Measurements from ENCODE around the gene SRM.
A peak's percentile ranks its signal among the peaks of the same experiment; 100 is the strongest.
"Not testable (repeated sequence)": the region's sequence is repeated elsewhere in the genome, so short reads cannot be mapped to it uniquely, and the experiment has no call there.

SRM gene

DNA sequence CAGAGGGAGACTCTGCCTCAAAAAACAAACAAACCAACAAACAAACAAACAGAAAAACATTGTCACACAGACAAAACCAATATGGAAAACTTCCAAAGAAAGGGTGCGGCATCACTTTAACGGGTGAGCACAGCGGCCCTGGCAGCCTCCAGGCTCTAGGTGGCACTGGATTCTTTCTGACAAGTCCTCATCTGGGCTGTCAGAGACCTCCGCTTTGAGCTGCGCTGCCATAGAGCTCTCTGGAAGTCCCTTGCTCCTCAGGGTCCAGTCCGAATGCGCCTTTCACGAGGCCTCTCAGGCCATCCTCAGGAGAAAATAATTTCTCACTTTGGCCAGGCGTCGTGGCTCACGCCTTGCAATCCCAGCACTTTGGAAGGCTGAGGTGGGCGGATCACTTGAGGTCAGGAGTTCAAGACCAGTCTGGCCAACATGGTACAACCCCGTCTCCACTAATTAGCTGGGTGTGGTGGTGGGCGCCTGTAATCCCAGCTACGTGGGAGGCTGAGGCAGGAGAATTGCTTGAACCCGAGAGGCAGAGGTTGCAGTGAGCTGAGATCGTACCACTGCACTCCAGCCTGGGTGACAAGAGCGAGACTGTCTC is 4.2 kb upstream of the SRM start:
- ATAC-seq: not testable (repeated sequence)

DNA sequence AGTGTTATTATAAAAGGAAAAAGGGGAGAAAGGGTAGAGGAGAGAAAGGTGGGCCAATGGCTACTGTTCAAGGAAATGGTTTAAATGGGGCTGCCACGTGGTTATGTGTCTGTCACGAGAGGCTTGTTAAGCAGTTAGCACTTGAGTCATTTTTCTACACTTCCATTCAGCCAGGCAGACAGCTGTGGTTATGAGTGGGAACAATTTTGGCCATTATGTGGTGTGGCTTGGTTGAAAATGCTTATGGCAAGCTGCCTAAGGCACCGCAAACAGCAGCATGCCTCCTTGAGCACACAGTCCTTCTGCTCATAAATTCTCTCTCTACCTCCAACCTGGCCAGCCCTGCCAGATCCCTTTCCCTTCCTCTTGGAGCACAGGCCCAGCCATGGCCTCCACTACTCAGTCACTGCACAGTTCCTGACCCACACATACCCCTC is 3.2 kb upstream of the SRM start:
- ATAC-seq: peak in 1 of 2 donors; percentile 10

DNA sequence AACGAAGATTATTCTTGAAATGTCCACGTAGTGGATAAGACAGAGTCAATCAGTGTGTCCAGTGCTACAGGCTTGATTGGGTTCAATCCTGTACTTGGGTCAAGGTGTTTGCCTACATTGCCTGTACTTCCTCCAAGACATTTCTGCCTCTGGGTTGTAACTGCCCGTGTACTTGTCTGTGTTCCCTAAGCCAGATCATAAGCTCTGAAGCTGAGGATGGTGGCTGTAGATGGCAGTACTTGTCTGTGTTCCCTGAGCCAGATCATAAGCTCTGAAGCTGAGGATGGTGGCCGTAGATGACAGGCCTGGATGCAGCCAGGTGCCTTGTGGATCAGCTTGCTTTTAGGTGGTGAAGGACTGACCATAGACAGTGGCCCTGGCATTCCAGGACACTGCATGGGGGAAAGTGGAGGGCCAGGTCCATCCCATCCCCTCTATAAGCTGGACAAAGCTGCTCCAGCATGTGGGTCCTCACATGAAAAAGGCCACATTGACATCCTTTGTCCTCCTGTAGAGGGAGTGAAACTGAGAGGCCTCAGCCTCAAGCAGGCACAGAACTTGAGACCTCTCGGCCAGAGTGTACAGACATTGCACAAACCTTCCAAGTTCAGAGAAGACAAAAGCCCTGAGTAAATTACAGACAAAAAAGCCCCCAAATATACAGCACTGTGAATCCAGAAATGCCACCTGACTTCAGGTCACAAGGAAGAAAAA is 2.0 kb upstream of the SRM start:
- no peak for ATAC-seq

DNA sequence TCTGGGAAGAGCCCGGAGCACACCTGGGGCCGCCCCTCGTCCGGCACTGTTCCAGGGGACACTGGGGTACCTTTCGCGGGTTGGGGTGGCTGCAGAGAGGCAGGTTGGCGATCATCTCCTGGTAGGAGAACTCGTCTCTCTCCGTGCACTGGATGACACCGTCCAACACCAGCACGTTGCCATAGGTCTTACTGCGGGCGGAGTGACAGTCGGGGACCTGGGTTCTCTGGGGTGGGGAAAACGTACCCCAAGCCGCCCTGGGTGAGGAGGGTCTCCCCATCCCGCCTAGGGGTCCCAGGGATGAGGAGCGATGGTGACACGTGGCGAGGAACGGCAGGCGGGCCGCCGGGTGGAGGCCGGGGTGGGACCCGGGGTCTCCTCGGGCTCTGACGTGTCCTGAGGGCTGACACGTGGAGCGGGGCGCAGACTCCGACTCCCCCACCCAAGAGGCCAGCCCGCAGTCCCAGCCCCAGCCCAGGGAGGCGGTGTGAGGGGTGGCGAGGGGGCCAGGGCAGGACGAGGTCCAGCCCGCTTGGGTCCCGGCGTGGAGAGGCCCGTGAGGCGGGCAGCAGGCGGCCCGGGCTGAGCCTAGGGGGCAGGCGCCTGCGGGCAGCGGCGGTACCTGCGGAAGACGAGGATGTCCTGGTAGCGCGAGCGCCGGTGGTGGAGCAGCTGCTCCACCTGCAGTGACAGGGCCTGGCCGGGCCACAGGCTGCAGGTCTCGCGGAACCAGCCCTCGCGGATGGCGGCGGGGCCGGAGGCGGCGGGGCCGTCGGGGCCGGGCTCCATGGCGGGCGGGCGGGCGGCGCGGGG is 457 bp downstream of the SRM start:
- peak; percentile 1 to 8 for ATAC-seq

DNA sequence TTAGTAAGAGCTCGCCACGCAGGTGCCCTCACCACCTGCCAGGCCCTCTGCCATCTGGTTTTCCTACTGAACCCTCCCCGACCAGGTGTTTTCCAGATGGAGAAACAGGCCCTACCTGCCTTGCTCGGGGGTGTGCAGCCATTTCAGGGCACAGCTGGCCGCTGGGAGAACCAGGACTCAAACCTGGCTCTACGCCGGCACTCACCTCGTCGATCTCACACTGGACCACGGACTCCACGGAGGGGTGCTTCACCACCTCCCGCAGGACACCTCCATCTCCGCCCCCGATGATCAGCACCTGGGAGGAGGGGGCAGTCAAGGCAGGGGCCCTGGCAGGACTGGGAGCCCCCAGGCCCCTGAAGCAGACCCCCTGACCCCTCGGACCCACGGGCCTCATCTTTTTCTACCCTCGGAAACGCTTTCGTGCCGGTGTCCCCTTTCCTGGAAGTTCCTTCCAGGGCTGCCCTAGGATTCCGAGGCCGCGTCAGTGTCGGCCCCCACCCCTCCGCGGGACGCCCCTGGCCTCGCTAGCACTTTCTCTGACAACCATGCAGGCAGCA is 1.1 kb downstream of the SRM start:
- ATAC-seq: no peak

DNA sequence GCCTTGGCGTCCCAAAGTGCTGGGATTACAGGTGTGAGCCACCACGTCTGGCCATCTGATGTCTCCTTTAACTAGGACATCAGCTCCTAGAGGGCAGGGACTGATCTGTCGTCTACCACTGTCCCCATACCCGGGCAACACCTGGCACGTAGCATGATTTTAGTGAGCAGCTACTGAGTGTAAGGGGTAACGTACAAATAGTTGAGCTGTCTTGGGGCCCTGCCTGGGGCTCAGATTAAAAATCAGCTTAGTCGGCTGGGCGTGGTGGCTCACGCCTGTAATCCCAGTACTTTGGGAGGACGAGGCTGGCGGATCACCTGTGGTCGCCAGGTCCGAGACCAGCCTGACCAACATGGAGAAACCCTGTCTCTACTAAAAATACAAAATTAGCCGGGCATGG is 1.8 kb downstream of the SRM start:
- no peak for ATAC-seq

DNA sequence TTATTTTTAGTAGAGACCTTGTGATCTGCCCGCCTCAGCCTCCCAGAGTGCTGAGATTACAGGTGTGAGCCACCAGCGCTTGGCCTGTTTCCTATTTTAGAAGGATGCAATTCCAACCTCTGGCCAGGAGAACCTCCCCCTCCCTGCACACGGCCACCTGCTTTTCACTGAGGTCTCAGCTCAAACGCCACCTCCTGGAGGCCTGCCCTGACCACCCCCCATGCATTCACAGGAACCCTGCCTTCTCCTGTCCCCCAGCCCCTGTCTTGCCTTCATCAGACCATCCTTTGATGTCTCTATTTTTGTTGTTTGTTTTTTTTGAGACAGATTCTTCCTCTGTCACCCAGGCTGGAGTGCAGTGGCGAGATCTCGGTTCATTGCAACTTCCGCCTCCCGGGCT is 2.3 kb downstream of the SRM start:
- ATAC-seq: no peak

DNA sequence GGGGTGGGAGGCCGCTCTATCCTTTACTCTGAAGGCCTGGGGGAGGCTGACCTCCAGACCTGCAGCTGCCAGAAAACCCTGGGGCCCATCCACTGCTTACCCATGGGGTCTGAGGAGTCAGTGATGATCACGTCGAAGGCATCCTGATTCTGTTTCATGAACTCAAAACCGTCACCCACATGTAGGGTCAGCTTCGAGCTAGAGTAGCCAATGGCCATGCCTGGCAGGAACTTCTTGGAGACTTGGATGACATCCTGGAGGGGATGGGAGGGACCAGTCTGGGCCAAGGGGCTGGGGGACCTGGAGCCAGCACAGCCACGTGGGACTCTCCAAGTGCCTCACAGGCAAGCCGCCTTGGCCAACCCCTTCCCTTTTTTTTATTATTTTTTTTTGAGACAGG is 3.3 kb downstream of the SRM start:
- no peak for ATAC-seq

DNA sequence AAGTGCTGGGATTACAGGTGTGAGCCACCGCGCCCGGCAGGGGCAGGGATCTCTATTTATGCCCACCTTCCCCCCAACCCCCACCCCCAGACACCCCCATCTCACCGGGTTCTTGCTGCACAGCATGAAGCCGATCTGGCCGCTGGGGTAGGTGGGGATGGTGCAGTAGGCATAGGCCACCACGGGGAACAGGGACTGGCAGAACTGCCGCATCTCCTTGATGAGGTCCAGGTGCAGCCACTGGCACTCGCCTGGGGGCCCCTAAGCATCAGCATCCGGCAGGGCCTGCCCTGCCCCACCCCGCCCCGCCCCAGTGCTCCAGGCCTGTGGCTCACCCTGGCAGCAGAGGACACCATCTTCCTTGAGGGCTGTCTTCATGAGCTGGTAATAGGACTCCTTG is 4.1 kb downstream of the SRM start:
- ATAC-seq: no peak

DNA sequence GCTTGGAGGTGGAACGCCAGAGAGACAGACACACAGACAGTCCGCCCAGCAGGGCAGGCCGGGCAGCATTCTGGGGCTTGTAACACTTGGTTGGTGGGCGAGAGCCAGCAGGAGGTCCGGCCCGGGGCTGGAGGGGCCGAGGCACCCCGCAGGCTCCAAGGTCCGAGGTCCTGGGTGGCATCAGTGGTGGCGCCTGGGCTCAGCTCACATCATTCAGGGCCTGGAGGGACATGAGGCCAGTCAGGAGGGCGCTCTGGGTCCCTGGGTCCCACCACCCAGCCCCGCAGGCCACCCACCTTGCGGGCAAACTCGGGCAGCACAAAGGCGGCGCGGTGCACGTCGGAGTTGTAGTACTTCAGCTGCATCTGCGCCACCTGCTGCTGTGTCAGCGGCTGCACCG is 5.2 kb downstream of the SRM start:
- ATAC-seq: no peak

DNA sequence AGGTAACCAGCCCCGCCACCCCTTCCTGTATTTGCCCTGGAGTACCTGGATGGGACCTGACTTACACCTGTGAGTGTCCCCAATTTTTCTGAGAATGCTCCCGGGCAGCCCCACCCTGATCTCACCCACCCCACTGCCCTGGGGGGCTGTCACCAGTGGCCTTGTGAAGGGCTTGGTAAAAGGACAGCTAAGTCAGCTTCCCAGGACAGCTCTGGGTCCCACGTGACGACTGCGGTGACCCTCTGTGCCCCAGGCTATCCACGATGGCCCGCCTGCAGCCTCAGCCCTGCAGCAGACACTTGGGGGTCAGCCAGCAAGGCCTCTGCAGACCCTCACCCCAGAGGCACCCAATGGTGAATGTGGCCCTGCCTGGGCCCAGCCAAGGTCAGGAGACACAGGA is 5.6 kb downstream of the SRM start:
- no peak for ATAC-seq

DNA sequence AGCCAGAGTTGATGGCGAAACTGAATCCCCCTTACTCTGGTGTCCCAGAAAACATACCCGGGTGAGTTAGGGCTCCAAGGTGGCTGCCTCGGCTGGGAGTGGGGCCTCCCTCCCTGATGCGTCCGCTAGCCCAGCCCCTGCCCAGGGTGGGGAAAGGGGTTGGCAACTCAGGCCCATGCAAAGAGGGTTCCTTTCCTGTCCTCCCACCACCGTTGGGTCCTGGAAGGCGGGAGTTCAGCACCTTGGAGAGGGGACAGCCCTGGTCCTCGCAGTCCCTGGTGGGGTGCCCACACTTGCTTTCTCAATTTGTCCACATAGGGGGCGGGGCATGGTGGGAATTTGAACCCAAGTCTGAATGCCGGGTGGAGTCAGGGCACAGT is 6.1 kb downstream of the SRM start:
- no peak for ATAC-seq

DNA sequence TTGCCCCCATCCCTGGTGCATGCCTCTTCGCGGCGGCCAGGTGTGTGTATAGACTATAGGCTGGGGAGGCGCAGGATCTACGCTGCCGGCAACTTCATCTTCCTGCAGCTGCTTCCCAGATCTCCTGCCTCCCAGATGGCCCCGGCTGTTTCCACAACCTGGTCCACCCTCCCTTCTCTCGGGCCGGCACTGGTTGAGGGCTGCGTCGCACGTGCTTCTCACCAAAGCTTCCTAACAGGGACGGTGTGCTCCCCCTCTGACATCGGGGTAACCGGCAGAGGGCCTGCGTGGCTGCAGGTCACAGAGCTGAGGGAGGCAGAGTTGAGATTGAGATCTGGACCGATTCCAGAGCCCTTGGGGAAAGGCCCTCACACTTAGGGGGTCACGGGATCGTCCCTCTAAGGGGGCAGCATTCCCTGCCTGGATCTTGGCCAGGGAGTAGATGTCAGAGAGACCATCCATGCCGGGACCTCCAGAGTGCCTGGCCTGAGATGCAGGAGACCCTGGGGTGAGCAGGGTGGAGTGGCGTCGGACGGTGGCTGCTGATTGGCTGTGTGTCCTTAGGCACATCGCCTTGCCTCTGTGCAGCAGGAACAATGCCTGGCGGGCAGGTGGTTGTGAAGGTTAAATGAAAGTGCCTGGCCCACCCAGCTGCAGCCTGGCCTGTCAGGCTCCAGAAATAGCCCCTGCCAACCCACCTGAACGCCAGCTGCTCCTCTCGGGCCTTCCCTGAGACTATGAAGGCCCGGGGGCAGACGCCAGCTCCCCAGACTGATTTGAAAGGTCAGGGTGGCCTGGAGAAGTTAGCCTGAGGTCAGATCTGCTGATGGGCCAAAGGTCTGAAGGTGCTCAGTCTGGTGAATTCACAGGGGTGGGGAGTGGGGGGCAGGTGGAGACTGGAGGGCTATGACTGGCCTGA is 6.7 kb downstream of the SRM start:
- peak; percentile 14 to 17 for ATAC-seq

DNA sequence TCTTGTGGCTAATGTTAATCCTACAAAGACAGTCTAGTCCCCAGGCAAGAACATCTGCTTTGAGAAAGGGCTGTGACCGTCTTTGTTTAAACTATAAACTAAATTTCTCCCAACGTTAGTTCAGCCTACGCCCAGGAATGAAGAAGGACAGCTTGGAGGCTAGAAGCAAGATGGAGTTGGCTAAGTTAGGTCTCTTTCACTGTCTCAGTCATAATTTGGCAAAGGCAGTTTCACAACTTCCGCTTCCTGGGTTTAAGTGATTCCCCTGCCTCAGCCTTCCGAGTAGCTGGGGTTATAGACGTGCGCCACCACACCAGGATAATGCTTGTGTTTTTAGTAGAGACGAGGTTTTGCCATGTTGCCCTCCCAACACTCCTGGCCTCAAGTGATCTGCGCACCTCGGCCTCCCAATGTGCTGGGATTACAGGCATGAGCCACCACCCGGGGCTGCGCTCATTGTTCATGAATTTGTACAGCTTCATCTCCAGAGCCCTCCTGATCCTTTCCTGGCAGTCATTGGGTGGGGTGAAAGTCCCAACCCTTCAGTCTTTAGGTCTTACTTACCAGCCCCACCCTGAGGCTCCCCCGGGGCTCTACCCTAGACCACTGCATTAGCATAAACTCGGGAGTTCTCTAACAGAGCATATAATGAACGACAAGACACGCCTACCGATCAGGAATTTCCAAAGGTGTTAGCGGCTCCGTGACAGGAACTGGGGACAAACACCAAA is 7.9 kb downstream of the SRM start:
- no peak for ATAC-seq

DNA sequence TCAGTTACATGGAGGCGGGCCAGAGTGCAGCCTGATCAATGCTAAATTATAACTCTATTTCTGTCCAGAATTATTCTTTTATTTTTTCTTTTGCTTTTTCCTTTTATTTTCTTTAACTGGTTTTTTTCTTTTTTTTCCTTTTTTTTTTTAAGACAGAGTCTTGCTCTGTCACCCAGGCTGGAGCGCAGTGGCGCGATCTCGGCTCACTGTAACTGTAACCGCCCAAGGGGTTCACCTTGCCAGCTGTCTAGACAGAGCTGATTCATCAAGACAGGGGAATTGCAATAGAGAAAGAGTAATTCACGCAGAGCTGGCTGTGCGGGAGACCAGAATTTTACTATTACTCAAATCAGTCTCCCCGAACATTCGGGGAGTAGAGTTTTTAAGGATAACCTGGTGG is 8.7 kb downstream of the SRM start:
- ATAC-seq: not testable (repeated sequence)

DNA sequence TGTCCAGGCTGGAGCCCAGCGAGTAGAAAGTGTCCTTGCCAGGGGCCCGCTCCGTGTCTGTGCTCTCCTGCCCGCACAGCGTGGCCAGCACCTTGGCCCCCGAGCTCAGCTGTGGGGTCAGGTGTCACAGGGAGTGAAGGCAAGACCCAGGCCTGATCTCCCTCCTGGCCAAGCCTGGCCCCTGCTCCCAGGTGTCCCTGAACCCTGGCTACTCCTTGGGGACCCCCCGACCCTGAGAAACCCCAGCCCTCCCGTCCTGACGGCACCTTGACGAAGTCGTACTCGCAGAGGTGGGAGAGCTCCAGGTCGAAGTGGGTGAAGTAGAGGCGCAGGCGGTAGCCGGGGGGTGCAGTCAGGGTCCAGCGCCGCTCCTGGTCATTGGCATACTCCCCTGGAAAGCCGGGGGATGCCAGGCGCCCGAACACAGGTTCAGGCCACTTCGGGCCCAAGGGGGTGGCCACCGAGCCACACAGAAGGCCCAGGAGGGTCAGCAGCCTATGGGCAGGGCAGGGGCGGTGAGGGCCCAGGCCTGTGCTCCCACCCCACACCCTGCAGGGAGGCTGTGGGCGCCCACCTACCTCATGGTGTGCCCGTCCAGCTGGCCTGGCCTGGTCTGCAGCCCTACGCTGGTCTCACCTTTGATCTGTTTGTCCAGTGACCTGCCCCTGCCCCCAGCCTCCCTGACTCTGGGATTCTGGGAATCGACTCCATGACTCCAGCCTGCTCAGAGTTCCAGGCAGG is 13.0 kb downstream of the SRM start, which contains the start of gene MASP2:
Gene MASP2 (minus strand): TSS at position 615 of the 741 bp plus-strand sequence. CDS start 32 bp downstream, at position 583.
- no peak for ATAC-seq

DNA sequence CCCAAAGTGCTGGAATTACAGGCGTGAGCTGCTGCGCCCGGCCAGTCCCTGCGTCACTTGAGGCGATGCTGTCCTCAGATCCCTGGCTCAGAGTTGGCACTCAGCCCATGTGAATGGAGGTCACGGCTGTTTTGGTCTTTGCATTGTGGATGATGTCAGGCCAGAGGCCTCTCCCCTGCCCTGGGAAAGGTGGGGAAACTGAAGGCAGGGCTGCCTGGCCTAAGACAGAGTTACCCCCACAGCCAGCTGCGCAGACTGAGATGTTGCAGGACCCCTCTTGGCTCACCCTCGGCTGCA is 13.6 kb downstream of the SRM start:
- no peak for ATAC-seq

DNA sequence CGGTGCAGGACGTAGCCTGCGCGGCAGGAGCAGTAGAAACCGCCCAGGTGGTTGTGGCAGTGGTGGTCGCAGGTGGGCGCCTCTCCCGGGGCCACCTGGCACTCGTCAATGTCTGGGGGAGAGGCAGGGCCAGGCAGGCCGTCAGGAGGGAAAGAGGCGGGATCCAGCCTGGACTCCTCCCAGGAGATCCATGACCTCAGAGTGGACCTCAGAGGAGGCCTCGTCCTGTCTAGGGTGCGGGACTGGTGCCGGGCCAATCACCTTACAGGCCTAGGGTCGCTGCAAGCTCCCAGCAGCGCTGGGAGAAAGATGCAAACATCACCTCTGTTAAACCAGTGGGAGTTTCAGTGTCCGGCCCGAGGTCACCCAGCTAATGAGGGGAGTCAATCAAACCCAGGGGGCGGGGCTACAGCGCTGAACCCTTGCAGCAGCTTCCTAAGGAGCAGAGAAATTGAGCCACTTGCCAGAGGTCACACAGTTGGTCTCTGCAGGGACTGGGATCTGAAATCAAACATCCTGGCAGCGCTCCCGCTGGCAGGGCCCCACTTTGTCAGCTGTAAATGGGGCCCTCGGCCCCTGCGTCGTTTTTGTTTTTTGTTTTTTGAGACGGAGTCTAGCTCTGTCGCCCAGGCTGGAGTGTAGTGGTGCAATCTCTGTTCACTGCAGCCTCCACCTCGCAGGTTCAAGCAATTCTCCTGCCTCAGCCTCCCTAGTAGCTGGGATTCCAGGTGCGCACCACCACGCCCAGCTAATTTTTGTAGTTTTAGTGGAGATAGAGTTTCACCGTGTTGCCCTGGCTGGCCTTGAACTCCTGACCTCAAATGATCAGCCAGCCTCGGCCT is 14.2 kb downstream of the SRM start:
- ATAC-seq: no peak

DNA sequence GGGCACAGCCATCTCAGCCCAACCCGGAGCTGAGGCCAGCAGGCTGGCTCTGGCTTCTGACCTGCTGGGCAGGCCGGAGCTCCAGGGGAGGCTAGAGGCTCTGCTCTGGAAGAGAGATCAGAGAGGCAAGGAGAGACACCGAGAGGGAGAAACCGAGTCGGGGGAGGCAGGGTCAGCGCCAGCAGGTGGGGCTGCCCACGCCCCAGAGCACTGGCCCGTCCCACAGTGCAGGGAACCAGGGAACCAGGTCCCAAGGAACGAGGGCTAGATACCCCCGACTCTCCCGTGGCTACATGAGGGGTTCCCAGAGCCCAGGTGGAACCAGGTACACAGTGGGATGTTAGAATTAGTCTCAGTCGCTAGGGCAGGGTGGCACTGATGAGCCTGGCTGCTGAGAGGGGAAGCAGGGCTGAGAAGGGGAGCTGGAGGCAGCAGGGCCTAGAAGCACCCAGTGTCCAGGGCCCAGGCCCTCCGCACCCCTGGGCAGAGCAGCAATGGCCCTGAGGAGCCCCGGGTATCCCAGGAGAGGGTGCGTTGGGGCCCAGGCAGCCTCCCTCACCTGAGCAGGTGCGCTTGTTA is 14.9 kb downstream of the SRM start:
- no peak for ATAC-seq

All from activated CD4-positive, CD25-positive, alpha-beta regulatory T cell treated with anti-CD3 and anti-CD28 coated beads, Interleukin-2, amount 50 U/mL, for 24 hours (primary cell).